OCI-M2 (cell line): ENCODE data around the gene GALNS.
"Not testable (repeated sequence)": the region's sequence is repeated elsewhere in the genome, so short reads cannot be mapped to it uniquely, and the experiment has no call there.

Source experiments
- DNase-seq: peaks from one replicate; lab custom pipeline; 2025; ENCODE audit not compliant: unreplicated experiment; lab: John Stamatoyannopoulos, UW

The GALNS gene

GRCh38 chr16:88856828-88857727 lies at the start of gene GALNS, which contains the start of gene TRAPPC2L:
Gene GALNS (minus strand): TSS chr16:88856947. CDS start chr16:88856877, 70 bp downstream.
Gene TRAPPC2L (plus strand): TSS chr16:88857127. CDS start chr16:88857151, 24 bp downstream.
- DNase-seq, result peak; percentile 74

GRCh38 chr16:88906020-88906419 lies 49.3 kb upstream of the GALNS start:
- DNase-seq, result no peak

- DNase-seq, result no peak
Observed at GRCh38 chr16:88905563-88905962, 48.8 kb upstream of the GALNS start.

- DNase-seq, result no peak
Observed at GRCh38 chr16:88904676-88905365, 48.1 kb upstream of the GALNS start.

GRCh38 chr16:88903267-88903666 lies 46.5 kb upstream of the GALNS start:
- no peak for DNase-seq

GRCh38 chr16:88902744-88903143 lies 46.0 kb upstream of the GALNS start:
- DNase-seq, result no peak

- DNase-seq, result no peak
Observed at GRCh38 chr16:88901718-88902337, 45.1 kb upstream of the GALNS start.

- no peak for DNase-seq
Observed at GRCh38 chr16:88900662-88901052, 43.9 kb upstream of the GALNS start.

- DNase-seq, result no peak
Observed at GRCh38 chr16:88899901-88900661, 43.3 kb upstream of the GALNS start.

- DNase-seq, result no peak
Observed at GRCh38 chr16:88897696-88898425, 41.1 kb upstream of the GALNS start.

GRCh38 chr16:88896238-88897070 lies 39.7 kb upstream of the GALNS start:
- DNase-seq, result no peak

GRCh38 chr16:88895335-88895734 lies 38.6 kb upstream of the GALNS start:
- no peak for DNase-seq

- no peak for DNase-seq
Observed at GRCh38 chr16:88894681-88895300, 38.0 kb upstream of the GALNS start.

GRCh38 chr16:88894266-88894665 lies 37.5 kb upstream of the GALNS start:
- not testable (repeated sequence) for DNase-seq

- DNase-seq, result no peak
Observed at GRCh38 chr16:88893127-88893968, 36.6 kb upstream of the GALNS start.

GRCh38 chr16:88892065-88892464 lies 35.3 kb upstream of the GALNS start:
- no peak for DNase-seq

- DNase-seq, result no peak
Observed at GRCh38 chr16:88891083-88891482, 34.3 kb upstream of the GALNS start.
